ENCODE results near the gene ALKBH6. TPM values are rescaled to one million over a fixed set of nuclear protein-coding genes. Genes with fewer than 3 reads are reported as not detected.

The ALKBH6 gene
- total RNA-seq, result 10 to 100 TPM in 1 of 2 donors, 1 to 10 TPM in 1; 9.6 to 33.0 TPM

DNA sequence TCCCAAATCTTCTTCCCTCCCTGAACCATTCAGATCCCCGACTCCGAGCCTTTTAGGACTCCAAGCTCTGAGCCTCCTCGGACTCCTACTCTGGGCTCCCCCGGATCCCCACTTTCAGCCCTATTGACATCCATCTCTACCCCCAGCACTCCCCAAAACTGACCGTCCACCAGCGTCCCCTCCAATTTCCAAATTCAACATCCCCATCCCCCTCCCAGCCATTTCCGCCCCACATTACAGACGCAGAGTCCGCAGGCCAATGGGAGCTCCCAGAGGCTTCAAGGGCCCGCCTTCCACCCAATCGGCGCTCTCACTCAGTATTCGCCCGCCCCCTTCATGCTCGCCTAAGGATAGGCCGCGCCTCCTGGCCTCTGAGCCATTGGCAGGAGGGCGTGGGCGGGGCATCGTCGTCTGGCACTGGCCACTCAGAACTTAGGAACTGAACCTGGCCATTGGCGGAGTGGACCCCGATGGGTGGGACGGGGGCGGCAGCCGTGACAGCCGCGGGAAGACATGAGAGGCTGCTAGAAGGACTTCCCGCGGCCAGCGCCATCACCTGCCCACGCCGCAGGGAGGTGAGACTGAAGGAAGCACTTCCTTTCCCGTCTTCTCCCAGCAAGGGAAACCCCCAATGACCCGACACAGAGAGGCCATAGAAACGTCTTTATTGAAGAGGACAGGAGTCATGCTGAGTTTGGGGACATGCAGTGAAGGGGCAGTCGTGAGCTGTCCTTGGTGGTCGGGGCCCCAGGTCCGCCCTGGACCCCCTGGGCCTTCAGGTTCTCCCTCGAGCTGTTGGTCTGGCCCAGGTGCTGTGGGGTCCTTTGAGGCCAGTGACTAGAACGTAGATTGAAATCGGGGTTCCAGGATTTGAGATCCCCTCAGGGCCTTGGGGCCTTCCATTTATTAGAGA lies at the start of gene ALKBH6:
Gene ALKBH6 (minus strand): TSS at position 202 of the 913 bp plus-strand sequence. CDS start 816 bp downstream, outside the sequence.
- peak; percentile 100 for DNase-seq
- H3K9me3 ChIP-seq, result no peaks in the 10 kb centered on the region
- H3K27ac ChIP-seq, result peak within 1 kb of the TSS; percentile 49 to 70 (median 56)
- WGBS, 2 donors, result 4 to 6% methylated on average over 19 to 42 of the region's 42 CpGs
- peak; percentile 98 for ATAC-seq
- H3K4me1 ChIP-seq, result peaks cover 17% of the 10 kb centered on the region
- H3K27me3 ChIP-seq, result no peaks in the 10 kb centered on the region
- H3K36me3 ChIP-seq (replicated peaks in 1 of 2; ENCODE audit: insufficient read depth in 1 of 2, low read depth in 2 of 2), result no peaks in the 10 kb centered on the region
- H3K4me3 ChIP-seq, result peak within 1 kb of the TSS; percentile 9 to 16
- intact Hi-C loops (cut with DNase I), result no loop called here
- TF ChIP-seq, protein P1, sequence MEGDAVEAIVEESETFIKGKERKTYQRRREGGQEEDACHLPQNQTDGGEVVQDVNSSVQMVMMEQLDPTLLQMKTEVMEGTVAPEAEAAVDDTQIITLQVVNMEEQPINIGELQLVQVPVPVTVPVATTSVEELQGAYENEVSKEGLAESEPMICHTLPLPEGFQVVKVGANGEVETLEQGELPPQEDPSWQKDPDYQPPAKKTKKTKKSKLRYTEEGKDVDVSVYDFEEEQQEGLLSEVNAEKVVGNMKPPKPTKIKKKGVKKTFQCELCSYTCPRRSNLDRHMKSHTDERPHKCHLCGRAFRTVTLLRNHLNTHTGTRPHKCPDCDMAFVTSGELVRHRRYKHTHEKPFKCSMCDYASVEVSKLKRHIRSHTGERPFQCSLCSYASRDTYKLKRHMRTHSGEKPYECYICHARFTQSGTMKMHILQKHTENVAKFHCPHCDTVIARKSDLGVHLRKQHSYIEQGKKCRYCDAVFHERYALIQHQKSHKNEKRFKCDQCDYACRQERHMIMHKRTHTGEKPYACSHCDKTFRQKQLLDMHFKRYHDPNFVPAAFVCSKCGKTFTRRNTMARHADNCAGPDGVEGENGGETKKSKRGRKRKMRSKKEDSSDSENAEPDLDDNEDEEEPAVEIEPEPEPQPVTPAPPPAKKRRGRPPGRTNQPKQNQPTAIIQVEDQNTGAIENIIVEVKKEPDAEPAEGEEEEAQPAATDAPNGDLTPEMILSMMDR (IDR thresholded peaks at IDR 0.05), result peak in 1 of 7 experiments; percentile 6
- TF ChIP-seq POLR2A (IDR thresholded peaks at IDR 0.05), result peak in 2 of 3 donors; percentile 65

DNA sequence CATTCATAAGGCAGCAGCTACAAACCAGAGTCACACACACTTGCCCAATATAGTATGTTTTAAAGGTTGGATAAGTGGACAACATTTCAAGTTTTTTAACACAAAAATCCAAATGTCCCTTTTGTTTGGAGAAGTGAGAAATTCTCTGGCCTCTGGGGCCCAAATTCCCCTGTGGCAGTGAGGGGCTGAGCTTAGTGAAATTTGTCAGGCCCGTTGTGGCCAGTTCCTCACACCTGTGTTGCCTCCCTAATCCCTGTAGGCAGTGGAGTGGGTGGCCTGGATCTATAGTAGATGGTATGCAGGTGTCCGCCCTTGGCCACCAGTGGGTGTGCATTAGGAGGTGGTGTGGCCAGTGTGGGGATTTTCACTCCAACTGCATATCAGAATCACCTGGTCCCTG lies 47.4 kb upstream of the ALKBH6 start:
- H3K36me3 ChIP-seq (replicated peaks in 1 of 2; ENCODE audit: insufficient read depth in 1 of 2, low read depth in 2 of 2), result no peaks in the 10 kb centered on the region
- no peak overlapping the region for H3K4me3 ChIP-seq
- no peak for ATAC-seq
- intact Hi-C loops (cut with DNase I), result no loop called here
- H3K27me3 ChIP-seq, result no peaks in the 10 kb centered on the region
- TF ChIP-seq POLR2A (IDR thresholded peaks at IDR 0.05), result no peak
- TF ChIP-seq, protein P1 (IDR thresholded peaks at IDR 0.05), result no peak
- 85 to 100% methylated on average over 2 of the region's 2 CpGs for WGBS, 2 donors
- no peaks in the 10 kb centered on the region for H3K4me1 ChIP-seq
- no peak overlapping the region for H3K27ac ChIP-seq
- no peak for DNase-seq
- no peaks in the 10 kb centered on the region for H3K9me3 ChIP-seq

DNA sequence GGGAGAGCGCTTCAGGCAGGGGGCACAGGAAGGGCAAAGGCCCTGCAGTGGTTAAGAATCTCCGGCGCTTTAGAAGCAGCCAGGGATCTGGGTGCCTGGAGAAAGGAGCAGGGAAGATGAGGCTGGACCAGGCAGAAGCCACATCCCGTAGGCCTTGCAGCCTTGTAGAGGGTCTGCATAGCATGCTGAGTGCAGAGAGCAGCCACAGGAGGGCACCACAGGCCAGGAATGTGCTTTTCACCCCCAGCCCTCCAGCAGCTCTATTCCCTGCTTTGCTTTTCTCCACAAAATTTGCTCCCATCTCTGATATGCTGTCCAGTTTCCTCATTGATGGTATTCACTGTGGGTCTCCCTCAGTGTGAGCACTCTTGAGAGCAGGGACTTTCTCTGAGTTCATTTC lies 46.4 kb upstream of the ALKBH6 start:
- Histone ChIP-seq H3K4me3 (no peak overlapping the region), H3K27ac (no peak overlapping the region), H3K36me3 (replicated peaks in 1 of 2; ENCODE audit: insufficient read depth in 1 of 2, low read depth in 2 of 2) (no peaks in the 10 kb centered on the region), H3K4me1 (peaks cover 2% of the 10 kb centered on the region), H3K9me3 (no peaks in the 10 kb centered on the region), H3K27me3 (no peaks in the 10 kb centered on the region)
- intact Hi-C loops (cut with DNase I), result no loop called here
- ATAC-seq, result peak; percentile 40
- DNase-seq, result peak in 2 of 4 donors; percentile 16 to 28
- 78 to 86% methylated on average over 4 of the region's 4 CpGs for WGBS, 2 donors
- TF ChIP-seq, protein P1 (IDR thresholded peaks at IDR 0.05), result peak in 3 of 7 experiments; percentile 12 to 28 (median 28)
- TF ChIP-seq POLR2A (IDR thresholded peaks at IDR 0.05), result no peak

DNA sequence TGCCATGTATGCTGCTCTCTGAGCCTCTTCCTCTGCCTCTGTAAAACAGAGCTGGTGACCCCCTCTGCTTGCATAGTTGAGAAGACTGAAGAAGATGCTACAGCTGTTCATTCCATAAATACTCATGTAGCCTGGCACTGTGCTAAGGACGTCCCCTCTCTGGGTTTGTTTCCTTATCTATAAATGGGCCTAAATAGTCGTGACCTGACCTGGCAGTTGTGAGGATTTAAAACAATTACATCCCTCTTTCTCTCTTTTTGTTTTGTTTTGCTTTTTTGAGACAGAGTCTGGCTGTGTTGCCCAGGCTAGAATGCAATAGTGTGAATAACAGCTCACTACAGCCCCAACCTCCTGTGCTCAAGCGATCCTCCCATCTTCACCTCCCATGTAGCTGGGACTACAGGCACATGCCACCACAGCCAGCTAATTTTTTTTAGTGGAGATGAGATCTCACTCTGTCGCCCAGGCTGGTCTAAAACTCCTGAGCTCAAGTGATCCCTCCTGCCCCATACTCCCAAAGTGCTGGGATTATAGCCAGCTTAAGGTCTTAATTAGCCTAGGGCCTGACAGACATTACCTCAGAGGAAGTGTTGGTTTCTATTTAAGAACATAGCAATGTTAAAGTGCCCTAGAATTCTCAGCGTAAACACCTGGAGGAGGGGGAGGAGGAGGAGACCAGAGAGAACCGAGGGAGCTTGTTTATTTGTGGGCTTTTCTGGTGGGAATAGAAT lies 45.3 kb upstream of the ALKBH6 start:
- H3K27me3 ChIP-seq, result no peaks in the 10 kb centered on the region
- ATAC-seq, result no peak
- no peaks in the 10 kb centered on the region for H3K36me3 ChIP-seq (replicated peaks in 1 of 2; ENCODE audit: insufficient read depth in 1 of 2, low read depth in 2 of 2)
- H3K27ac ChIP-seq, result no peak overlapping the region
- H3K4me3 ChIP-seq, result no peak overlapping the region
- H3K9me3 ChIP-seq, result no peaks in the 10 kb centered on the region
- TF ChIP-seq, protein P1 (IDR thresholded peaks at IDR 0.05), result no peak
- TF ChIP-seq POLR2A (IDR thresholded peaks at IDR 0.05), result no peak
- DNase-seq, result no peak
- intact Hi-C loops (cut with DNase I), result no loop called here
- peaks cover 8% of the 10 kb centered on the region for H3K4me1 ChIP-seq
- 78 to 85% methylated on average over 6 of the region's 6 CpGs for WGBS, 2 donors

Measured in body of pancreas (tissue), 4 donors.